ENCODE results near the gene RUVBL2.
"Not testable (repeated sequence)": the region's sequence is repeated elsewhere in the genome, so short reads cannot be mapped to it uniquely, and the experiment has no call there.

The RUVBL2 gene

GRCh38 chr19:49049834-49050233 lies 56.1 kb downstream of the RUVBL2 start:
- CTCF ChIA-PET = interaction anchor here (0.6 kb wide), 1 partner anchor 56 kb away, joined by 3 read pairs; the partner anchor contains the start of gene RUVBL2

GRCh38 chr19:49050376-49051033 lies 56.8 kb downstream of the RUVBL2 start:
- H3K36me3 ChIP-seq (ENCODE audit: control insufficient read depth in 2 of 2, insufficient read depth in 1 of 2, low read length in 2 of 2); H3K27ac ChIP-seq (ENCODE audit: extremely low read depth, low read depth, low read length); CTCF ChIA-PET; H3K4me1 ChIP-seq (ENCODE audit: control insufficient read depth, insufficient read depth, low read length); H3K4me3 ChIP-seq (ENCODE audit: low read depth, low read length); H3K9me3 ChIP-seq (ENCODE audit: control insufficient read depth, insufficient read depth, low read depth, low read length); POLR2A ChIA-PET: not testable (repeated sequence)
- 0 out of 2 replicates have a peak, but pooled peaks have one; percentile 20 for TF ChIP-seq GLIS2 (tag by site-specific recombination; IDR thresholded peaks at IDR 0.05)
- TF ChIP-seq ZNF629 (tag by site-specific recombination; IDR thresholded peaks at IDR 0.05) = peak; percentile 39; the same call in 1 of the 2 replicates
- peak; percentile 48; the same call in 1 of the 2 replicates for TF ChIP-seq ZBTB21 (tag by site-specific recombination; IDR thresholded peaks at IDR 0.05)

More at GRCh38 chr19:49049834-49050233, 56.1 kb downstream of the RUVBL2 start:
- H3K9me3 ChIP-seq (ENCODE audit: control insufficient read depth, insufficient read depth, low read depth, low read length); H3K4me1 ChIP-seq (ENCODE audit: control insufficient read depth, insufficient read depth, low read length); POLR2A ChIA-PET; H3K36me3 ChIP-seq (ENCODE audit: control insufficient read depth in 2 of 2, insufficient read depth in 1 of 2, low read length in 2 of 2); H3K27ac ChIP-seq (ENCODE audit: extremely low read depth, low read depth, low read length); H3K4me3 ChIP-seq (ENCODE audit: low read depth, low read length): not testable (repeated sequence)
- peak; percentile 89 for TF ChIP-seq ZFP3 (tag by site-specific recombination; IDR thresholded peaks at IDR 0.05; ENCODE audit: low read depth)

- Histone ChIP-seq H3K36me3 (ENCODE audit: control insufficient read depth in 2 of 2, insufficient read depth in 1 of 2, low read length in 2 of 2) (no peaks in the 10 kb centered on the region), H3K27ac (ENCODE audit: extremely low read depth, low read depth, low read length) (no peak overlapping the region; the same call in 1 of the 2 replicates), H3K4me3 (ENCODE audit: low read depth, low read length) (peak overlapping the region; percentile 44), H3K4me1 (ENCODE audit: control insufficient read depth, insufficient read depth, low read length) (no peaks in the 10 kb centered on the region; the same call in 1 of the 2 replicates), H3K9me3 (ENCODE audit: control insufficient read depth, insufficient read depth, low read depth, low read length) (no peaks in the 10 kb centered on the region)
- ChIA-PET POLR2A (interaction anchor here (0.6 to 1.3 kb wide), 7 partner anchors 9 to 424 kb away, joined by 3 to 9 read pairs (median 3); partner anchors contain the start of genes GYS1, NTF4 and RUVBL2), CTCF (interaction anchor here (0.6 to 2.2 kb wide), 9 partner anchors 13 to 210 kb away, joined by 3 to 17 read pairs (median 3); a partner anchor contains a TSS)
- TF ChIP-seq EGR2 (tag by site-specific recombination; IDR thresholded peaks at IDR 0.05; ENCODE audit: low read depth) (peak; percentile 74), ZBTB26 (tag by site-specific recombination; optimal IDR thresholded peaks at IDR 0.05) (peak; percentile 12), ZNF335 (tag by site-specific recombination; conservative IDR thresholded peaks at IDR 0.05) (peak; percentile 52), ZNF701 (tag by site-specific recombination; IDR thresholded peaks at IDR 0.05) (no peak), KLF16 (tag by site-specific recombination; IDR thresholded peaks at IDR 0.05) (peak; percentile 82; the same call in 1 of the 2 replicates), HOXA7 (CRISPR knock-in tag; IDR thresholded peaks at IDR 0.05; ENCODE audit: borderline replicate concordance) (no peak), SP2 (tag by site-specific recombination; IDR thresholded peaks at IDR 0.05) (peak; percentile 84), ELK4 (IDR thresholded peaks at IDR 0.05; ENCODE audit: borderline replicate concordance, low read depth, low read length) (no peak), ZNF692 (tag by site-specific recombination; IDR thresholded peaks at IDR 0.05) (peak; percentile 50; the same call in 1 of the 2 replicates), GLIS2 (tag by site-specific recombination; IDR thresholded peaks at IDR 0.05) (peak; percentile 96), ZBTB20 (tag by site-specific recombination; IDR thresholded peaks at IDR 0.05) (0 out of 2 replicates have a peak, but pooled peaks have one; percentile 43), ZNF561 (tag by site-specific recombination; IDR thresholded peaks at IDR 0.05; ENCODE audit: borderline replicate concordance) (peak; percentile 22; the same call in 1 of the 2 replicates), ZNF549 (tag by site-specific recombination; IDR thresholded peaks at IDR 0.05) (no peak), ZSCAN4 (tag by site-specific recombination; IDR thresholded peaks at IDR 0.05) (no peak), ZNF76 (tag by site-specific recombination; IDR thresholded peaks at IDR 0.05; ENCODE audit: borderline replicate concordance, low read depth) (peak; percentile 42; the same call in 1 of the 2 replicates), GLIS1 (tag by site-specific recombination; IDR thresholded peaks at IDR 0.05) (peak; percentile 83), ZNF660 (tag by site-specific recombination; IDR thresholded peaks at IDR 0.05) (no peak), KLF9 (tag by site-specific recombination; IDR thresholded peaks at IDR 0.05; ENCODE audit: low read depth) (peak; percentile 99)
Observed at GRCh38 chr19:49056101-49056901, 62.6 kb downstream of the RUVBL2 start.
